Activated B cell treated with CpG ODN at 0.5 μM for 24 hours (primary cell): ENCODE results near the gene RILP. TPM values are rescaled to one million over a fixed set of nuclear protein-coding genes. Genes with fewer than 3 reads are reported as not detected.

ENCODE experiments used
- ATAC-seq: fragments of 200-7000 bp; cut with Tn5 transposase; one replicate; pipeline ENCODE4 v1.10.0; 2021; ENCODE audit warnings: low read depth, mild to moderate bottlenecking, moderate library complexity
- CTCF ChIA-PET: fragments of 350-600 bp; sonication (Branson Sonifier 250); formaldehyde crosslinking; loops from one replicate; lab custom pipeline; 2021; ENCODE audit warnings: antibody characterized with exemption; lab: Charles Lee
- POLR2A ChIA-PET: fragments of 350-600 bp; sonication (Branson Sonifier 250); formaldehyde crosslinking; loops from one replicate; lab custom pipeline; 2021; ENCODE audit warnings: antibody characterized with exemption; lab: Charles Lee
- DNase-seq: peaks from one replicate; pipeline ENCODE4 v3.0.0; 2022
- H3K27ac Mint-ChIP-seq: one replicate; pipeline ENCODE4 v1.8.0; 2020; ENCODE audit warnings: mixed read lengths
- H3K27me3 Mint-ChIP-seq: one replicate; pipeline ENCODE4 v1.8.0; 2021; ENCODE audit warnings: mixed read lengths
- H3K36me3 Mint-ChIP-seq: one replicate; pipeline ENCODE4 v1.8.0; 2021; ENCODE audit warnings: low read depth, mixed read lengths
- H3K4me1 Mint-ChIP-seq: one replicate; pipeline ENCODE4 v1.8.0; 2021; ENCODE audit warnings: mixed read lengths
- H3K4me3 Mint-ChIP-seq: one replicate; pipeline ENCODE4 v1.8.0; 2020; ENCODE audit warnings: mild to moderate bottlenecking, mixed read lengths
- H3K9me3 Mint-ChIP-seq: one replicate; pipeline ENCODE4 v1.8.0; 2020; ENCODE audit warnings: mixed read lengths
- intact Hi-C: fragments of 100-400 bp; cut with micrococcal nuclease; formaldehyde crosslinking; loops from one replicate; pipeline ENCODE4 v1.15.1; 2024
- total RNA-seq: library from RNA; stranded (reverse); gene quantifications from 2 replicates; pipeline ENCODE4 v1.2.3, GENCODE V29; 2022
- TF ChIP-seq, protein P1 (sequence below): fragments of 200-600 bp; IDR thresholded peaks from one replicate; pipeline ENCODE4 v1.8.0; 2022; ENCODE audit warnings: antibody characterized with exemption, mild to moderate bottlenecking

The RILP gene
- total RNA-seq, 1 donor from 2014 or later, result 9.8 TPM

DNA sequence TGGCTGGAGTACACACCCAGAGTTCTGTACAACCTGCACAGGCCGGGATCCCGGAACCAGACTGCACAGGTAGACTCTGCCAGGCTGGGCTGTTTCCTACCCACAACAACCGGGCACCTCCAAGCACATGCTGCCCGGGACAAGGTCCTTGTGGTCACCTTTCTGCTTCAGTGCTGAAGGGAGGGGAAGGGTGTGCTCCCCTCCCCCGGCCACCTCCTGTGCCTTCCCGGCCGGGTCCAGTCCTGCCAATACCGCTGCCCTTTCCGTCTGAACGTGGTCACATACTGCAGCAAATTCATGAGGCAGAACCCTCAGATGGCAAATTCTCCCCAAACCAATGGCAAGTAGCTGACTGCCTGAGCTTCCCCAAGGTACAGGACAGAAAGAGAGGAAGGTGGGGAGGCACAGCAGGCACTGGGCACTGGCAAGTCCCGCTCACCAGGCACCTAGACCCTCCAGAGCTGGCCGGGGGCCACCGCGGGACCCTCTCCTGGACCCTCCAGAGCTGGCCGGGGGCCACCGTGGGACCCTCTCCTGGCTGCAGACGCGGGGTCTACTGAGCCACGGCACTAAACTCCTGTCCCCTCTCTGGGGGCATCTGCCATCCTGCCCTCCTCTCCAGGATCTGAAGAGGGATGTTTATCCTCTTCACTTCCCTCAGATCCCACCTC lies 43.9 kb downstream of the RILP start:
- intact Hi-C loops, result no loop called here
- peaks cover 36% of the 10 kb centered on the region for H3K4me1 Mint-ChIP-seq
- DNase-seq (no peak), ATAC-seq (no peak)
- POLR2A ChIA-PET, result interaction anchor here (1.2 to 17.0 kb wide), 7 partner anchors 14 to 378 kb away, joined by 3 to 336 read pairs (median 23); partner anchors contain the start of genes INPP5K and SLC43A2
- TF ChIP-seq, protein P1, sequence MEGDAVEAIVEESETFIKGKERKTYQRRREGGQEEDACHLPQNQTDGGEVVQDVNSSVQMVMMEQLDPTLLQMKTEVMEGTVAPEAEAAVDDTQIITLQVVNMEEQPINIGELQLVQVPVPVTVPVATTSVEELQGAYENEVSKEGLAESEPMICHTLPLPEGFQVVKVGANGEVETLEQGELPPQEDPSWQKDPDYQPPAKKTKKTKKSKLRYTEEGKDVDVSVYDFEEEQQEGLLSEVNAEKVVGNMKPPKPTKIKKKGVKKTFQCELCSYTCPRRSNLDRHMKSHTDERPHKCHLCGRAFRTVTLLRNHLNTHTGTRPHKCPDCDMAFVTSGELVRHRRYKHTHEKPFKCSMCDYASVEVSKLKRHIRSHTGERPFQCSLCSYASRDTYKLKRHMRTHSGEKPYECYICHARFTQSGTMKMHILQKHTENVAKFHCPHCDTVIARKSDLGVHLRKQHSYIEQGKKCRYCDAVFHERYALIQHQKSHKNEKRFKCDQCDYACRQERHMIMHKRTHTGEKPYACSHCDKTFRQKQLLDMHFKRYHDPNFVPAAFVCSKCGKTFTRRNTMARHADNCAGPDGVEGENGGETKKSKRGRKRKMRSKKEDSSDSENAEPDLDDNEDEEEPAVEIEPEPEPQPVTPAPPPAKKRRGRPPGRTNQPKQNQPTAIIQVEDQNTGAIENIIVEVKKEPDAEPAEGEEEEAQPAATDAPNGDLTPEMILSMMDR, result no peak
- H3K4me3 Mint-ChIP-seq, result peak overlapping the region; percentile 67
- peaks cover 58% of the 10 kb centered on the region for H3K36me3 Mint-ChIP-seq
- peaks cover 2% of the 10 kb centered on the region for H3K9me3 Mint-ChIP-seq
- CTCF ChIA-PET, result interaction anchor here (2.4 kb wide), 1 partner anchor 32 kb away, joined by 10 read pairs; no protein-coding TSS in a partner anchor
- no peaks in the 10 kb centered on the region for H3K27me3 Mint-ChIP-seq
- H3K27ac Mint-ChIP-seq, result peak overlapping the region; percentile 86

DNA sequence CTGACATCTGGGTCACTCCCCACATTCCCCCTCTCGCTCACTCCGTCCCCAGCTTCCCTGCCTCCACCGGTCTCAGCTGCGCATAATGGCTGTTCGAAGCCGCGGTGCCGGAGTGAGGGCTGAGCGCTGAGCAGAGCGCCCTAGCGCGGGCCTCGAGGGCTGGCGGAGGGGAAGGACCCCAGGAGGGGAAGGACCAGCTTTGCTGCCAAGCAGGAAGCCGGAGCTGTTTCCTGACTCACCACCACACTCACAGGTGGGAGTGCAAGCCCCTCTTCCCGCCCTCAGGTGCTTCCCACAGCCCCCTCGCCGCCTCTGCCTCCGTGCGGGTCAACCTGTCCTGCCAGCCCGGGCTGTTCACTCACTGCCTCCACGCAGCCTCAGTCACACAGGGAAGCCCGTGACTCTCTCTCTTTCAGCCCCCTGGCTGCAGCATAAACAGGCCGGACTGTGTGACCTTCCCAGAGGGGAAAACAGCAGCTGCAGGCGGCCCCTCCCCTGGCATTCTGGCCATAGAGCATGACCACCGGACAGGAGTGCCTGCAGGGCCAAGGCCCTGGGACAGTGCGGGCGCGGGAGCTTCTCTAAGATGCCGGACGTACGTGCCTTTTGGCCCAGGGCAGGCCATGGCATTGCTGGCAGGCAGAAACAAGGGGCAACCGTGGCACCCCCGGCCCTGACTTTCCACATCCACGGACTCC lies 44.7 kb downstream of the RILP start:
- H3K9me3 Mint-ChIP-seq, result peaks cover 2% of the 10 kb centered on the region
- ChIA-PET CTCF (interaction anchor here (2.4 kb wide), 1 partner anchor 31 kb away, joined by 10 read pairs; no protein-coding TSS in a partner anchor), POLR2A (interaction anchor here (1.0 to 17.0 kb wide), 6 partner anchors 9 to 377 kb away, joined by 3 to 336 read pairs (median 26); partner anchors contain the start of genes INPP5K and SLC43A2)
- H3K36me3 Mint-ChIP-seq, result peaks cover 59% of the 10 kb centered on the region
- intact Hi-C loops, result no loop called here
- no peaks in the 10 kb centered on the region for H3K27me3 Mint-ChIP-seq
- H3K27ac Mint-ChIP-seq, result peak overlapping the region; percentile 63
- TF ChIP-seq, protein P1, result no peak
- peaks cover 36% of the 10 kb centered on the region for H3K4me1 Mint-ChIP-seq
- DNase-seq, result no peak
- H3K4me3 Mint-ChIP-seq, result no peak overlapping the region
- ATAC-seq, result no peak

DNA sequence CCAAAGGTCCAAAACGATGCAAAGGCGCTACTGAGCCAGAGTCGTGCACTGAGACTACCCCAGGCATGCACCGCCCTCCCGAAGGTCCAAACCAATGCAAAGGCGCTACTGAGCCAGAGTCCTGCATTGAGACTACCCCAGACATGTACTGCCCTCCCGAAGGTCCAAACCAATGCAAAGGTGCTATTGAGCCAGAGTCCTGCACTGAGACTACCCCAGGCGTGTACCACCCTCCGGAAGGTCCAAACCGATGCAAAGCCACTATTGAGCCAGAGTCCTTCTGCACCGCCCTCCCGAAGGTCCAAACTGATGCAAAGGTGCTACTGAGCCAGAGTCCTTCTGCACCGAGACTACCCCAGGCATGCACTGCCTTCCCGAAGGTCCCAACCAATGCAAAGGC lies 48.1 kb downstream of the RILP start:
- Mint-ChIP-seq H3K36me3 (peaks cover 43% of the 10 kb centered on the region), H3K27ac (no peak overlapping the region), H3K4me1 (peaks cover 16% of the 10 kb centered on the region), H3K4me3 (no peak overlapping the region), H3K9me3 (peaks cover 2% of the 10 kb centered on the region), H3K27me3 (no peaks in the 10 kb centered on the region)
- POLR2A ChIA-PET, result interaction anchor here (0.5 to 4.7 kb wide), 2 partner anchors 26 to 153 kb away, joined by 3 to 46 read pairs; partner anchors contain the start of gene SLC43A2
- intact Hi-C loops, result no loop called here
- no peak for ATAC-seq
- TF ChIP-seq, protein P1, result no peak
- CTCF ChIA-PET, result no interaction called here
- DNase-seq, result no peak

DNA sequence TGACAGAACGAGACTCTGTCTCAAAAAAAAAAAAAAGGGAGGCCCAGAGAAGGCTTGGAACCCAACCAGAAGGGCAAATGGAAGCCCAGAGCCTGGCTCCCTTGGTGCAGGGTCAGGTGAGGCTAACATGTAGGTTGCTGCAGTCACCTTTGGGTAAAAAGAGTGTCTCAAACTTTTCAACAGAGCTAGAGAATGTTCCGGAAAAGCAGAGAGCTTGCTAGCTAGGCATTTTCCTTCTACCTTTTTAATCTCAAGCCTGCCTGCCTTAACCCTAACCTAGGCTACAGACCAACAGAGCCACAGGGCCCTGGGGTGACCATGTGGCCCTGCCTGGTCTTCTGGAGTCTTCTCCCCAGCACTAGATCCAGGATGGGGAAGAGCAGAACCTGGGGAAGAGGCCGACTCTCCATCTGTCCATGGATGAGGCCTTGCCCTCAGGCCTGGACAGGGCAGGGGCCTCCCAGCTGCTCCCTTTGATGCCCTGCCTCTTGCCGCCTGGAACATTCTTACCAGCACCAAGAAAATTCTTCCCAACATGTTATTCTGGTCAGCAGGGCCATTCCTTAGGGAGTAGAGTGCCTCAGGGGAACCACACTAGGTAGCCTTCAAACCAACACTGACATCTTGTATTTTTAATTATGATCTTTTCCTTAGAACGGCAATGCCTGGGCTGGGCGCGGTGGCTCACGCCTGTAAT lies 51.1 kb downstream of the RILP start:
- POLR2A ChIA-PET, result interaction anchor here (0.6 to 4.7 kb wide), 3 partner anchors 8 to 29 kb away, joined by 3 to 46 read pairs (median 4); partner anchors contain the start of gene SLC43A2
- DNase-seq, result no peak
- no peaks in the 10 kb centered on the region for H3K27me3 Mint-ChIP-seq
- peaks cover 39% of the 10 kb centered on the region for H3K36me3 Mint-ChIP-seq
- no peak for ATAC-seq
- peaks cover 25% of the 10 kb centered on the region for H3K4me1 Mint-ChIP-seq
- CTCF ChIA-PET, result interaction anchor here (1.0 kb wide), 1 partner anchor 24 kb away, joined by 3 read pairs; no protein-coding TSS in a partner anchor
- intact Hi-C loops, result no loop called here
- TF ChIP-seq, protein P1, result no peak
- no peak overlapping the region for H3K4me3 Mint-ChIP-seq
- H3K9me3 Mint-ChIP-seq, result peaks cover 2% of the 10 kb centered on the region
- H3K27ac Mint-ChIP-seq, result no peak overlapping the region
